ENCODE results near the gene RPL13A.
"Not testable (repeated sequence)": the region's sequence is repeated elsewhere in the genome, so short reads cannot be mapped to it uniquely, and the experiment has no call there.

RPL13A gene

GRCh38 chr19:49458567-49458903, 28.9 kb upstream of the RPL13A start:
- DNase-seq: no peak

- DNase-seq: no peak
These were observed 28.0 kb upstream of the RPL13A start for GRCh38 chr19:49459388-49459787.

GRCh38 chr19:49461130-49461529, 26.3 kb upstream of the RPL13A start:
- not testable (repeated sequence) for DNase-seq

GRCh38 chr19:49461656-49462055, 25.8 kb upstream of the RPL13A start:
- no peak for DNase-seq

- no peak for DNase-seq
These were observed 24.9 kb upstream of the RPL13A start for GRCh38 chr19:49462492-49462891.

GRCh38 chr19:49463960-49464740, 23.3 kb upstream of the RPL13A start:
- DNase-seq: no peak

- DNase-seq: no peak
These were observed 22.0 kb upstream of the RPL13A start for GRCh38 chr19:49465371-49465770.

- no peak for DNase-seq
These were observed 19.2 kb upstream of the RPL13A start for GRCh38 chr19:49468199-49468598.

GRCh38 chr19:49468746-49469447, 18.5 kb upstream of the RPL13A start:
- DNase-seq: peak; percentile 48

- no peak for DNase-seq
These were observed 17.4 kb upstream of the RPL13A start for GRCh38 chr19:49469828-49470614.

GRCh38 chr19:49470615-49470978, 16.8 kb upstream of the RPL13A start:
- DNase-seq: no peak

- DNase-seq: no peak
These were observed 14.5 kb upstream of the RPL13A start for GRCh38 chr19:49472936-49473335.

GRCh38 chr19:49473501-49473867, 13.9 kb upstream of the RPL13A start:
- DNase-seq: not testable (repeated sequence)

GRCh38 chr19:49473868-49474541, 13.4 kb upstream of the RPL13A start, which contains the start of gene FLT3LG:
Gene FLT3LG (plus strand): TSS chr19:49474215. CDS start chr19:49474640, 425 bp downstream.
- peak; percentile 82 for DNase-seq

GRCh38 chr19:49474542-49474924, 12.9 kb upstream of the RPL13A start:
- peak; percentile 56 for DNase-seq

- no peak for DNase-seq
These were observed 12.1 kb upstream of the RPL13A start for GRCh38 chr19:49475191-49475917.

- peak; percentile 89 for DNase-seq
These were observed 11.2 kb upstream of the RPL13A start for GRCh38 chr19:49475995-49476880.

GRCh38 chr19:49479975-49480628, 7.3 kb upstream of the RPL13A start:
- no peak for DNase-seq

GRCh38 chr19:49481020-49481683, 6.3 kb upstream of the RPL13A start:
- no peak for DNase-seq

GRCh38 chr19:49486232-49486631, 1.2 kb upstream of the RPL13A start:
- no peak for DNase-seq

All from eye (tissue), 1 donor.